Endothelial cell of umbilical vein (primary cell): ENCODE data around the gene DIPK1C. TPM values are rescaled to one million over a fixed set of nuclear protein-coding genes. Genes with fewer than 3 reads are reported as not detected.

Experiments used
- BruUV-seq: library from RNA; stranded (reverse); fragments of 400-500 nt; replicated peaks from 2 replicates; lab custom pipeline; 2021; lab: Mats Ljungman, UMichigan
- CTCF ChIA-PET: fragments of 300-600, 350-600 bp; sonication (Branson Sonifier 250); formaldehyde crosslinking; loops from one replicate; lab custom pipeline; 2021; ENCODE audit warnings: antibody characterized with exemption, inconsistent platforms; lab: Charles Lee
- POLR2A ChIA-PET: fragments of 300-600, 350-600 bp; sonication (Branson Sonifier 250); formaldehyde crosslinking; loops from one replicate; lab custom pipeline; 2021; ENCODE audit warnings: antibody characterized with exemption, inconsistent platforms; lab: Charles Lee
- DNase-seq: peaks from one replicate; pipeline ENCODE4 v3.0.0-alpha.2; 2011; ENCODE audit warnings: low read depth, low spot score
- FAIRE-seq: peaks from 2 replicates; lab custom pipeline; 2011; peaks lifted over from hg19 to GRCh38; lab: Jason Lieb, UNC
- H2AFZ ChIP-seq: 2 replicates; pipeline ENCODE4 v1.6.0; 2012; ENCODE audit warnings: low read depth, low read length, control low read depth, inconsistent platforms
- H3K27ac ChIP-seq: 2 replicates; pipeline ENCODE4 v1.5.1; 2011; ENCODE audit warnings: low read depth, mild to moderate bottlenecking, control low read depth, low read length, moderate library complexity; ENCODE audit not compliant: insufficient read depth
- H3K27me3 ChIP-seq, 2 experiments: 2 replicates each; pipeline versions ENCODE4 v1.6.0 to v1.6.1; 2011; ENCODE audit warnings: low read length in 2 of 2, mixed read lengths in 1 of 2; ENCODE audit not compliant: control insufficient read depth in 2 of 2, insufficient read depth in 2 of 2
- H3K36me3 ChIP-seq, 2 experiments: 2 replicates in 1 of 2; 3 replicates in 1 of 2; pipeline ENCODE4 v1.5.1; 2011; ENCODE audit warnings: low read length in 2 of 2, mild to moderate bottlenecking in 1 of 2, moderate library complexity in 1 of 2; ENCODE audit not compliant: control insufficient read depth in 2 of 2, insufficient read depth in 2 of 2; ENCODE audit errors: extremely low read depth in 1 of 2
- H3K4me1 ChIP-seq: 3 replicates; pipeline ENCODE4 v1.5.1; 2011; ENCODE audit warnings: mild to moderate bottlenecking, low read length; ENCODE audit not compliant: control insufficient read depth, insufficient read depth; ENCODE audit errors: extremely low read depth
- H3K4me2 ChIP-seq: 2 replicates; pipeline ENCODE4 v1.6.1; 2011; ENCODE audit warnings: low read length, control low read depth, mixed read lengths; ENCODE audit not compliant: insufficient read depth
- H3K4me3 ChIP-seq, 3 experiments: fragments of 200-600 bp in 1 of 3; sonication (generic), shearing (Covaris generic) in 1 of 3; replicated peaks in 1 of 3; 2 replicates each; pipeline ENCODE4 v1.5.1; 2011 to 2016; ENCODE audit warnings: control low read depth in 3 of 3, low read length in 3 of 3, mild to moderate bottlenecking in 2 of 3, inconsistent platforms in 1 of 3, low read depth in 1 of 3, moderate library complexity in 1 of 3; ENCODE audit not compliant: insufficient read depth in 1 of 3
- H3K79me2 ChIP-seq: 2 replicates; pipeline ENCODE4 v1.6.0; 2012; ENCODE audit warnings: low read length, inconsistent platforms; ENCODE audit not compliant: control insufficient read depth, insufficient read depth
- H3K9ac ChIP-seq: replicated peaks from 2 replicates; pipeline ENCODE3; 2011; ENCODE audit warnings: low read length, control low read depth; ENCODE audit not compliant: insufficient read depth; ENCODE audit errors: extremely low read depth
- H3K9me1 ChIP-seq: replicated peaks from 3 replicates; pipeline ENCODE4 v1.6.0; 2011; ENCODE audit warnings: mild to moderate bottlenecking, low read length; ENCODE audit not compliant: control insufficient read depth, insufficient read depth; ENCODE audit errors: extremely low read depth
- H3K9me3 ChIP-seq: replicated peaks from 2 replicates; pipeline ENCODE4 v1.5.1; 2012; ENCODE audit warnings: low read length, inconsistent platforms; ENCODE audit not compliant: control insufficient read depth, insufficient read depth
- H4K20me1 ChIP-seq: replicated peaks from 2 replicates; pipeline ENCODE3; 2011; ENCODE audit warnings: mild to moderate bottlenecking, low read length; ENCODE audit not compliant: control insufficient read depth, insufficient read depth; ENCODE audit errors: extremely low read depth
- EZH2 ChIP-seq: IDR thresholded peaks from 2 replicates; pipeline ENCODE4 v1.6.1; 2012; ENCODE audit warnings: borderline replicate concordance, low read depth, mild to moderate bottlenecking, moderate library complexity, low read length, inconsistent platforms; ENCODE audit not compliant: severe bottlenecking
- FOS ChIP-seq: IDR thresholded peaks from 2 replicates; pipeline ENCODE4 v1.6.1; 2011; ENCODE audit warnings: mild to moderate bottlenecking, low read length, moderate library complexity, borderline replicate concordance; ENCODE audit not compliant: insufficient read depth
- GATA2 ChIP-seq: IDR thresholded peaks from 2 replicates; pipeline ENCODE4 v1.7.0; 2011; ENCODE audit warnings: low read depth, mild to moderate bottlenecking, moderate library complexity, mixed read lengths, low read length; ENCODE audit not compliant: insufficient read length, insufficient read depth
- JUN ChIP-seq: IDR thresholded peaks from 2 replicates; pipeline ENCODE4 v1.6.1; 2011; ENCODE audit warnings: borderline replicate concordance, low read depth; ENCODE audit not compliant: insufficient read length, insufficient read depth
- MYC ChIP-seq: IDR thresholded peaks from one replicate; pipeline ENCODE4 v1.6.1; 2011; ENCODE audit warnings: mild to moderate bottlenecking, low read depth, low read length
- POLR2A ChIP-seq: IDR thresholded peaks from 2 replicates; pipeline ENCODE4 v1.6.1; 2012; ENCODE audit warnings: low read depth, mild to moderate bottlenecking, control low read depth, low read length
- POLR2AphosphoS5 ChIP-seq: IDR thresholded peaks from 2 replicates; pipeline ENCODE4 v1.6.1; 2012; ENCODE audit warnings: low read depth, mild to moderate bottlenecking, control low read depth, low read length, moderate library complexity; ENCODE audit not compliant: insufficient read depth
- dilution Hi-C: fragments of 300-500 bp; cut with MboI; formaldehyde crosslinking; loops from one replicate; pipeline ENCODE4 v1.15.0; 2019; ENCODE audit warnings: low sequenced_read_pairs; ENCODE audit not compliant: extremely low pct_ligation_motif_present
- intact Hi-C: fragments of 100-400 bp; cut with micrococcal nuclease; formaldehyde crosslinking; loops from one replicate; pipeline ENCODE4 v1.10.0; 2022
- polyA plus RNA-seq, 4 experiments: library from polyadenylated mRNA; depleted of rRNA in 3 of 4; stranded (reverse) in 3 of 4; unstranded in 1 of 4; fragments of >200 nt; gene quantifications; 2 replicates each; pipeline versions ENCODE4 v1.2.1 to v1.2.3, GENCODE V29; 2011 to 2012; ENCODE audit warnings: missing spikeins in 1 of 4
- total RNA-seq: library from RNA; stranded (reverse); gene quantifications from 2 replicates; pipeline ENCODE4 v1.2.3, GENCODE V29; 2021
- TF ChIP-seq, protein P1 (sequence below): IDR thresholded peaks from 2 replicates; pipeline ENCODE4 v1.6.1; 2011; ENCODE audit not compliant: insufficient read depth, insufficient read length
- TF ChIP-seq, protein P2 (sequence below), 2 donors: IDR thresholded peaks; 1 replicate in 1 of 2; 2 replicates in 1 of 2; pipeline ENCODE4 v1.5.1; 2011; ENCODE audit warnings: low read length in 2 of 2, mild to moderate bottlenecking in 2 of 2, moderate library complexity in 2 of 2, control low read depth in 1 of 2, inconsistent platforms in 1 of 2, low read depth in 1 of 2; ENCODE audit not compliant: insufficient read depth in 1 of 2; ENCODE audit errors: extremely low read depth in 1 of 2

DIPK1C gene
- total and polyA plus RNA-seq, 2 donors (not counting 3 experiments of a cell fraction or from before 2014, with no cell fraction given): not detected

DNA sequence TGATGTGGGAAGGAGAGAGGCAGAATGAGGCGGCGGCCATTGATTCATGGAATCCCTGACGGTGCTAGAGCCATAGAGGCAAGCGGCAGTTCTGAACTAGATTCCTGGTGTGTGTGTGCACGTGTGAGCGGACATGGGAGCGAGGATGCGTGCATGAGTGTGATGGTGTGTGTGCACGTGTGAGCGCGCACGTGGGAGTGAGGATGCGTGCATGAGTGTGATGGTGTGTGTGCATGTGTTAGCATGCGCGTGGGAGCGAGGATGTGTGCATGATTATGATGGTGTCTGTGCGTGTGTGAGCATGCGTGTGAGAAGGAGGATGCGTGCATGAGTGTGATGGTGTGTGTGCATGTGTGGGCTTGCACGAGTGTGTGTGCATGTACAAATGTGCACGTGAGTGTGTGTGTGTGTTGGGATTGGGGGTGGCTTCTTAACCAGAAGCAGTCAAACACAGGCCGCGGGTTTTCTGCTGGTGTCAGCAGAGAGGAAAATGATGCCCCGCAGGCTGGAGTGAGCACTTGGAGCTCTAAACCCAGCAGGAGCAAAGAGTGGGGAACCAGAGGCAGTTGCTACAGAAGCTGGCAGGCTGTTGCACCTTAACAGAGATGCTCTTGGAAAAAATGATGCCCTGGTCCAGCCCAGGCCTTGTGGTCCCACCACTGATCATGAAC lies 29.5 kb downstream of the DIPK1C start:
- Histone ChIP-seq H3K36me3 (no peaks in the 10 kb centered on the region), H3K4me2 (no peak overlapping the region), H3K9ac (no peak overlapping the region), H3K79me2 (no peaks in the 10 kb centered on the region), H4K20me1 (no peaks in the 10 kb centered on the region), H3K4me3 (no peak overlapping the region), H3K27me3 (no peaks in the 10 kb centered on the region), H3K9me3 (peaks cover 2% of the 10 kb centered on the region), H2AFZ (no peak overlapping the region), H3K4me1 (no peaks in the 10 kb centered on the region), H3K27ac (no peak overlapping the region), H3K9me1 (no peaks in the 10 kb centered on the region)
- intact Hi-C loops: no loop called here
- CTCF ChIA-PET: no interaction called here
- POLR2A ChIA-PET: no interaction called here
- no peak for TF ChIP-seq FOS
- no peak for TF ChIP-seq POLR2AphosphoS5
- TF ChIP-seq GATA2: no peak
- TF ChIP-seq MYC: no peak
- TF ChIP-seq EZH2: no peak
- no peak for TF ChIP-seq POLR2A
- TF ChIP-seq, protein P1, sequence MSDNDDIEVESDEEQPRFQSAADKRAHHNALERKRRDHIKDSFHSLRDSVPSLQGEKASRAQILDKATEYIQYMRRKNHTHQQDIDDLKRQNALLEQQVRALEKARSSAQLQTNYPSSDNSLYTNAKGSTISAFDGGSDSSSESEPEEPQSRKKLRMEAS: no peak
- TF ChIP-seq, protein P2, sequence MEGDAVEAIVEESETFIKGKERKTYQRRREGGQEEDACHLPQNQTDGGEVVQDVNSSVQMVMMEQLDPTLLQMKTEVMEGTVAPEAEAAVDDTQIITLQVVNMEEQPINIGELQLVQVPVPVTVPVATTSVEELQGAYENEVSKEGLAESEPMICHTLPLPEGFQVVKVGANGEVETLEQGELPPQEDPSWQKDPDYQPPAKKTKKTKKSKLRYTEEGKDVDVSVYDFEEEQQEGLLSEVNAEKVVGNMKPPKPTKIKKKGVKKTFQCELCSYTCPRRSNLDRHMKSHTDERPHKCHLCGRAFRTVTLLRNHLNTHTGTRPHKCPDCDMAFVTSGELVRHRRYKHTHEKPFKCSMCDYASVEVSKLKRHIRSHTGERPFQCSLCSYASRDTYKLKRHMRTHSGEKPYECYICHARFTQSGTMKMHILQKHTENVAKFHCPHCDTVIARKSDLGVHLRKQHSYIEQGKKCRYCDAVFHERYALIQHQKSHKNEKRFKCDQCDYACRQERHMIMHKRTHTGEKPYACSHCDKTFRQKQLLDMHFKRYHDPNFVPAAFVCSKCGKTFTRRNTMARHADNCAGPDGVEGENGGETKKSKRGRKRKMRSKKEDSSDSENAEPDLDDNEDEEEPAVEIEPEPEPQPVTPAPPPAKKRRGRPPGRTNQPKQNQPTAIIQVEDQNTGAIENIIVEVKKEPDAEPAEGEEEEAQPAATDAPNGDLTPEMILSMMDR (IDR thresholded peaks at IDR 0.05; ENCODE audit: extremely low read depth in 1 of 2, insufficient read depth in 1 of 2, low read depth in 1 of 2, low read length in 2 of 2): no peak
- TF ChIP-seq JUN: no peak
- BruUV-seq: no TSS peak
- dilution Hi-C loops: no loop called here
- no peak for FAIRE-seq
- no peak for DNase-seq
